Measurements from ENCODE around the gene SMIM36.

Gene SMIM36

GRCh38 chr17:55543709-55544108 is 32.5 kb upstream of the SMIM36 start:
- no peak overlapping the region for H3K27ac ChIP-seq (ENCODE audit: low read depth, low read length)
- no peaks in the 10 kb centered on the region for H3K79me2 ChIP-seq (ENCODE audit: insufficient read depth, low read length)
- H3K4me3 ChIP-seq (ENCODE audit: insufficient read depth, low read length, poor library complexity, severe bottlenecking) = no peak overlapping the region
- H3K9me2 ChIP-seq (replicated peaks; ENCODE audit: insufficient read depth, low read length) = no peaks in the 10 kb centered on the region
- no peaks in the 10 kb centered on the region for H3K9me3 ChIP-seq (ENCODE audit: insufficient read depth, low read length)
- H3K9ac ChIP-seq (ENCODE audit: low read length) = no peak overlapping the region
- TF ChIP-seq EZH2phosphoT487 (conservative IDR thresholded peaks at IDR 0.05; ENCODE audit: low read length) (no peak), CTCF (IDR thresholded peaks at IDR 0.05; ENCODE audit: insufficient read depth, low read length, poor library complexity, severe bottlenecking) (no peak)
- H4K20me1 ChIP-seq (ENCODE audit: low read depth, low read length) = no peaks in the 10 kb centered on the region
- no peak overlapping the region for H3K4me2 ChIP-seq (ENCODE audit: low read depth, low read length, poor library complexity, severe bottlenecking)
- H3F3A ChIP-seq (ENCODE audit: insufficient read depth) = no peaks in the 10 kb centered on the region
- H3K36me3 ChIP-seq (ENCODE audit: low read length) = no peaks in the 10 kb centered on the region
- H2AFZ ChIP-seq (ENCODE audit: low read depth, low read length, severe bottlenecking) = no peak overlapping the region
- H3K27me3 ChIP-seq (ENCODE audit: low read length) = no peaks in the 10 kb centered on the region

- Histone ChIP-seq H2AFZ (ENCODE audit: low read depth, low read length, severe bottlenecking) (no peak overlapping the region), H3K79me2 (ENCODE audit: insufficient read depth, low read length) (no peaks in the 10 kb centered on the region), H4K20me1 (ENCODE audit: low read depth, low read length) (no peaks in the 10 kb centered on the region), H3K27ac (ENCODE audit: low read depth, low read length) (no peak overlapping the region), H3K27me3 (ENCODE audit: low read length) (no peaks in the 10 kb centered on the region), H3K36me3 (ENCODE audit: low read length) (no peaks in the 10 kb centered on the region), H3K4me3 (ENCODE audit: insufficient read depth, low read length, poor library complexity, severe bottlenecking) (no peak overlapping the region), H3F3A (ENCODE audit: insufficient read depth) (no peaks in the 10 kb centered on the region), H3K9me3 (ENCODE audit: insufficient read depth, low read length) (no peaks in the 10 kb centered on the region), H3K4me2 (ENCODE audit: low read depth, low read length, poor library complexity, severe bottlenecking) (no peak overlapping the region), H3K9ac (ENCODE audit: low read length) (no peak overlapping the region), H3K9me2 (replicated peaks; ENCODE audit: insufficient read depth, low read length) (no peaks in the 10 kb centered on the region)
- TF ChIP-seq EZH2phosphoT487 (conservative IDR thresholded peaks at IDR 0.05; ENCODE audit: low read length) (no peak), CTCF (IDR thresholded peaks at IDR 0.05; ENCODE audit: insufficient read depth, low read length, poor library complexity, severe bottlenecking) (no peak)
Measured at GRCh38 chr17:55540414-55541091, 29.3 kb upstream of the SMIM36 start.

- Histone ChIP-seq H3K4me3 (ENCODE audit: insufficient read depth, low read length, poor library complexity, severe bottlenecking) (no peak overlapping the region), H3K27ac (ENCODE audit: low read depth, low read length) (no peak overlapping the region), H3F3A (ENCODE audit: insufficient read depth) (no peaks in the 10 kb centered on the region), H3K27me3 (ENCODE audit: low read length) (no peaks in the 10 kb centered on the region), H2AFZ (ENCODE audit: low read depth, low read length, severe bottlenecking) (no peak overlapping the region), H3K79me2 (ENCODE audit: insufficient read depth, low read length) (no peaks in the 10 kb centered on the region), H3K9me3 (ENCODE audit: insufficient read depth, low read length) (no peaks in the 10 kb centered on the region), H3K4me2 (ENCODE audit: low read depth, low read length, poor library complexity, severe bottlenecking) (no peak overlapping the region), H3K36me3 (ENCODE audit: low read length) (no peaks in the 10 kb centered on the region), H4K20me1 (ENCODE audit: low read depth, low read length) (no peaks in the 10 kb centered on the region), H3K9me2 (replicated peaks; ENCODE audit: insufficient read depth, low read length) (no peaks in the 10 kb centered on the region), H3K9ac (ENCODE audit: low read length) (no peak overlapping the region)
- TF ChIP-seq EZH2phosphoT487 (conservative IDR thresholded peaks at IDR 0.05; ENCODE audit: low read length) = no peak
- TF ChIP-seq CTCF (IDR thresholded peaks at IDR 0.05; ENCODE audit: insufficient read depth, low read length, poor library complexity, severe bottlenecking) = no peak
Measured at GRCh38 chr17:55536205-55536604, 25.0 kb upstream of the SMIM36 start.

Data from SU-DHL-6 (cell line).